RWPE2 (cell line): ENCODE data around the gene HABP4.

Experiments
- ATAC-seq: fragments of 200-7000 bp; cut with Tn5 transposase; 3 replicates; pipeline ENCODE4 v1.9.1; 2021; ENCODE audit warnings: low read depth
- DNase-seq: peaks from one replicate; pipeline ENCODE4 v3.0.0-alpha.2; 2020; ENCODE audit warnings: low spot score
- H3K27ac ChIP-seq: fragments of 450-650 bp; 2 replicates; pipeline ENCODE4 v1.5.1; 2017; ENCODE audit warnings: mild to moderate bottlenecking; ENCODE audit not compliant: poor library complexity, severe bottlenecking
- H3K27me3 ChIP-seq: fragments of 250-450 bp; sonication (Bioruptor Pico); 2 replicates; pipeline ENCODE4 v1.5.1; 2021; ENCODE audit warnings: mild to moderate bottlenecking, moderate library complexity; ENCODE audit not compliant: insufficient read depth, poor library complexity, severe bottlenecking
- H3K36me3 ChIP-seq: fragments of 250-450 bp; sonication (Bioruptor Pico); 2 replicates; pipeline ENCODE4 v1.5.1; 2020; ENCODE audit warnings: low read depth, mild to moderate bottlenecking, moderate library complexity
- H3K4me1 ChIP-seq: fragments of 250-450 bp; sonication (Bioruptor Pico); 2 replicates; pipeline ENCODE4 v1.5.1; 2021; ENCODE audit warnings: mild to moderate bottlenecking, moderate library complexity; ENCODE audit not compliant: insufficient read depth, poor library complexity, severe bottlenecking
- H3K4me3 ChIP-seq: fragments of 250-450 bp; sonication (Bioruptor Pico); 2 replicates; pipeline ENCODE4 v1.5.1; 2021; ENCODE audit warnings: mild to moderate bottlenecking, moderate library complexity; ENCODE audit not compliant: severe bottlenecking
- H3K9me3 ChIP-seq: fragments of 250-450 bp; sonication (Bioruptor Pico); 2 replicates; pipeline ENCODE4 v1.5.1; 2021; ENCODE audit warnings: mild to moderate bottlenecking, moderate library complexity; ENCODE audit not compliant: severe bottlenecking
- CTCF ChIP-seq: fragments of 450-650 bp; IDR thresholded peaks from one replicate; pipeline ENCODE4 v1.5.1; 2017; ENCODE audit warnings: mild to moderate bottlenecking, moderate library complexity; ENCODE audit not compliant: poor library complexity, severe bottlenecking

HABP4 gene

DNA sequence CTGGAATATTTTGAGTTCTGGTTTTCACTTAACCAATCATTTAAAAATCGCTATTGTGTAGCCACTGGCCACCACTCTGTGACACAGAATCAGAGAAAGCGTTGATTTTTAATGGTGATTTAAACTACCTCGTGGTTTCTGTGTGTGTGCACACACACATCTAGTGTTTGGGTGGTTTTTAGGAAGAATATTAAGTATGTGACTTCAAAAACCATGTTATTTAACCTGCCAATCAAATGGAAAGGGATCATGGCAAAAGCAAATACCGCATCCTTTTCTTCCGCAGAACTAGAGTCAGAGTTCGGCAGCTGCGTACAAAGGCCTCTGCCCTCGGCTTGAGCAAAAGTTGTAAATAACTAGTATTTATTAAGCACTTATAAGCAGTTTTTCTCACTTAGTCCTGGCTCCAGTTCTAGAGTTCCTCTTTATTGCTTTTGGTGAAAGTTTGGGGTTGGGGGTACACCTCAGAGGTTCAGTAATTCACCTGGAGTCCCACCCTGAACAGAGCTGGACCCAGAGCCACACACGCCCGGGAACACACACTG is 40.6 kb downstream of the HABP4 start:
- DNase-seq (no peak), ATAC-seq (no peak)
- H3K27me3 ChIP-seq: no peaks in the 10 kb centered on the region
- no peak for TF ChIP-seq CTCF
- H3K36me3 ChIP-seq: peaks cover 21% of the 10 kb centered on the region
- no peaks in the 10 kb centered on the region for H3K9me3 ChIP-seq
- no peak overlapping the region for H3K4me3 ChIP-seq
- no peaks in the 10 kb centered on the region for H3K4me1 ChIP-seq
- H3K27ac ChIP-seq: no peak overlapping the region

DNA sequence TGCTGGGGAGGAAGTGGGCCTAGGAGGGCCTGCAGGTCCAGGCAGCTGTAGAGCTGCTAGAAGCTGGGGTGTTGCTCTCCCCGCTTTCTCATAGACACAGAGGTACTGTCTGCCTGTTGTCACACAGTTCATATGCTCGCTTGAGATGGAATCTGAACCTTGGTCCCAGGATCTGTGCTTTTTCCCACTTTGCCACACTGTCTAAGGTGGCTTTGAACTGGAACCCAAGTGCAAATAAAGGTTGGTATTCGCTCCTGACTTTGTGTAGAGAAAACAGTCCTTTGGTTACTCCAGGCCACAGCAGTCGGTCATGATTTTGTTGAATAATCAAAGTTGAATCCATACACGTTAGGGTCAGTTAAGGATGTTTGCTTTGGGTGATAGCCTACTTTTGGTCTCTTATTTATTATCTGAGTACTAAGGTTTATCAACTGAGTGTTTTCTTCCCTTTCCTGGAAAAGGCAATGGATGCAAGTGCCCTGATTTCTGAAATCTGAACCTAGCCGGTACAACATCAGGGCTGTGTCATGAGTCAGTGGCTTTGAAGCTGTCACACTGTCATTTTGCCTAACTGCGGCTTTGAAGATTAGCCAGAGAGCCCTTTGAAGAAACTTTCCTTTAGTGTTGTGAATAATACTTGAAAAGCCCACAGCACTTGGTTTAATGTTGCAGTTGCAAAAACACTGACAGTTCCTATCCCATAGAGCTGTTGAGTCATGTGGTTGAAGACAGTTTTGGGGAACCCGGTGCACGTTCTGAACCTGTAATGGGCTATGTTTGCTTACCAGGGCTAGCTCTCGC is 41.3 kb downstream of the HABP4 start:
- no peak overlapping the region for H3K4me3 ChIP-seq
- H3K36me3 ChIP-seq: peaks cover 21% of the 10 kb centered on the region
- no peak for ATAC-seq
- TF ChIP-seq CTCF: no peak
- no peaks in the 10 kb centered on the region for H3K4me1 ChIP-seq
- H3K27me3 ChIP-seq: no peaks in the 10 kb centered on the region
- H3K27ac ChIP-seq: no peak overlapping the region
- H3K9me3 ChIP-seq: no peaks in the 10 kb centered on the region
- DNase-seq: no peak

DNA sequence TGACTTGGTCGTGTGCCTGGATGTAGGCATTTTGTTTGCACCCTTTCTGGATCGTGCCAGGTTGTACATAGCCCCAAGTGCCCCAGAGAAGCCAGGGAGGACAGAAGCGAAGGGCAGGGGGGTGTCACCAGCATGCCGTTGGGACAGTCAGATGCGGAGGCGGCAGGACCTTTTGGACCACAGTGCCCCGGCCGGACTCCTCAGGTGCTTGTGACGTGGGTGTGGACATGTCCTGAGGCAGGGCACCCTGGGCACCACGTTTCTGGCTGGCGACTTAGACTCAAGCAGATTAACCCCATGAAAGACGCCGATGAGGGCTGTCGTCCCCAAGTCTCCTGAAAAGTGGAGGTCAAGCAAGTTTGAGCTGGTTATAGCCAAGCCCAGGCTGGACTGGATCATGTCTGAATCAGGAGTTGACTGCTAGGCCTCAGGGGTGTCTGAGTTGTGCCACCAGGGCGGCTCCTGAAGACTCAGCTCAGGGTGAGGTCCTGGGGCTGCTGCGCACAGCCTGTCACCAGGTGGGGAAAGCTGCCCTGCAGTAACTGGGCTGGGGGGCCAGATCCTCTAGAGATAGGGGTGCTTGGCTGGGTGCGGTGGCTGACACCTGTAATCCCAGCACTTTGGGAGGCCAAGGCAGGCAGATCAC is 42.0 kb downstream of the HABP4 start:
- TF ChIP-seq CTCF: no peak
- no peaks in the 10 kb centered on the region for H3K9me3 ChIP-seq
- H3K4me3 ChIP-seq: no peak overlapping the region
- H3K36me3 ChIP-seq: peaks cover 14% of the 10 kb centered on the region
- ATAC-seq (no peak), DNase-seq (no peak)
- H3K27ac ChIP-seq: no peak overlapping the region
- no peaks in the 10 kb centered on the region for H3K4me1 ChIP-seq
- H3K27me3 ChIP-seq: no peaks in the 10 kb centered on the region

DNA sequence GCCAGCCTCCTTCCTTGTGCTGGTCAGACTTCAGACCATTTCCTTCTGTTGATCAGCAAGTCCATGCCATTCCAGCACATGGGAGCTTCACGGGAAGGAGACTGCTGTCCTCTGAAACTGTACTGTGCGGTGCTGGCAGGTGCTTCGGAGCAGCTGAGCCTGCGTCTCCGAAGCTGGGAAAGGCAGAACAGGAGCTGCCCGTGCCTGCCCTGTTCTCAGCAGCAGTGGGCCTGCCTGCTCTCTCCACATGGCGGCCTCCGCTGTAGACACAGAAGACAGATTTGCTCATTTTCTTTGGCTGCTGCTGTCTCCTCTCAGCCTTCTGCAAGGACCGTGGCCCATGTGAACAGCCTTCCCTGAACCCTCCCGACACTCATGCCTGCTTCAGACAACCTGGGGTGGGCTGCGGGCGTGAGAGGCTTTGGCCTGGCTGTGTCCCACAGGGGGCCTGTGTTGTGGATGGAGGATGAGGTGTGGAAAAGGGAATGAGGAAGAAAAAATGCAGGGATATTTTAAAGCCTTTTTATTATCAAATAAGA is 43.1 kb downstream of the HABP4 start:
- H3K4me1 ChIP-seq: no peaks in the 10 kb centered on the region
- no peaks in the 10 kb centered on the region for H3K9me3 ChIP-seq
- H3K27me3 ChIP-seq: no peaks in the 10 kb centered on the region
- peaks cover 11% of the 10 kb centered on the region for H3K36me3 ChIP-seq
- ATAC-seq (no peak), DNase-seq (no peak)
- no peak overlapping the region for H3K27ac ChIP-seq
- TF ChIP-seq CTCF: no peak
- H3K4me3 ChIP-seq: no peak overlapping the region
